Keratinocyte (primary cell): ENCODE data around the gene USHBP1.

ENCODE experiments used
- CTCF ChIP-seq, 3 experiments: IDR thresholded peaks in 1 of 3; conservative IDR thresholded peaks in 1 of 3; optimal IDR thresholded peaks in 1 of 3; 2 replicates in 2 of 3; 3 replicates in 1 of 3; pipeline versions ENCODE3 to v1.5.1; 2011; ENCODE audit warnings: low read length in 3 of 3, mild to moderate bottlenecking in 3 of 3, moderate library complexity in 2 of 3, control low read depth in 1 of 3, inconsistent platforms in 1 of 3; ENCODE audit not compliant: insufficient read depth in 2 of 3; ENCODE audit errors: extremely low read depth in 1 of 3
- EZH2 ChIP-seq: IDR thresholded peaks from one replicate; pipeline ENCODE4 v1.6.1; 2012; ENCODE audit warnings: inconsistent platforms, mild to moderate bottlenecking, low read length, moderate library complexity

- no peak for TF ChIP-seq EZH2
- peak; percentile 83 to 96 (median 93) for TF ChIP-seq CTCF (optimal IDR thresholded peaks at IDR 0.05 in 1 of 3, IDR thresholded peaks at IDR 0.05 in 1 of 3, conservative IDR thresholded peaks at IDR 0.05 in 1 of 3; ENCODE audit: extremely low read depth in 1 of 3, insufficient read depth in 2 of 3, low read length in 3 of 3)
These were observed 41.2 kb upstream of the USHBP1 start, which contains the start of gene MRPL34 for GRCh38 chr19:17305517-17306284.
